OCI-LY3 (cell line): ENCODE measurements around the gene BRINP3.

Experiments used
- H2AFZ ChIP-seq: fragments of 200-600, 300-600 bp; shearing (Covaris generic); 2 replicates; pipeline ENCODE4 v1.6.0; 2014; ENCODE audit warnings: antibody characterized with exemption, low read depth, low read length
- H3K27ac ChIP-seq: fragments of 200-600, 300-600 bp; sonication (generic); 2 replicates; pipeline ENCODE4 v1.5.1; 2014; ENCODE audit warnings: mild to moderate bottlenecking, low read length, moderate library complexity, mixed read lengths
- H3K27me3 ChIP-seq: fragments of 200-600, 300-600 bp; sonication (generic); 2 replicates; pipeline ENCODE4 v1.6.1; 2014; ENCODE audit warnings: low read depth, low read length, mixed read lengths
- H3K36me3 ChIP-seq: fragments of 200-600, 300-600 bp; sonication (generic); replicated peaks from 2 replicates; pipeline ENCODE3; 2014; ENCODE audit warnings: low read depth, low read length, mixed read lengths
- H3K4me1 ChIP-seq: fragments of 300-600, 200-600 bp; sonication (generic); 2 replicates; pipeline ENCODE4 v1.6.1; 2014; ENCODE audit warnings: low read length, mixed read lengths
- H3K4me2 ChIP-seq: fragments of 200-600, 300-600 bp; sonication (generic); 2 replicates; pipeline ENCODE4 v1.6.1; 2014; ENCODE audit warnings: low read length, mixed read lengths
- H3K4me3 ChIP-seq: fragments of 300-600, 200-600 bp; sonication (generic); 2 replicates; pipeline ENCODE4 v1.5.1; 2014; ENCODE audit warnings: antibody characterized with exemption, mild to moderate bottlenecking, low read length, moderate library complexity
- H3K79me2 ChIP-seq: fragments of 300-600, 200-600 bp; shearing (Covaris generic); 2 replicates; pipeline ENCODE4 v1.6.1; 2014; ENCODE audit warnings: mild to moderate bottlenecking, low read length, mixed read lengths
- H3K9ac ChIP-seq: fragments of 300-600, 200-600 bp; shearing (Covaris generic); 2 replicates; pipeline ENCODE4 v1.6.0; 2014; ENCODE audit warnings: mild to moderate bottlenecking, low read length, moderate library complexity
- H3K9me3 ChIP-seq: fragments of 200-600, 300-600 bp; shearing (Covaris generic); 2 replicates; pipeline ENCODE4 v1.6.1; 2014; ENCODE audit warnings: low read length, mixed read lengths; ENCODE audit not compliant: insufficient read depth
- H4K20me1 ChIP-seq: fragments of 200-600, 300-600 bp; sonication (generic); 2 replicates; pipeline ENCODE4 v1.6.1; 2016; ENCODE audit warnings: low read length, mixed read lengths; ENCODE audit not compliant: insufficient read depth
- EZH2phosphoT487 ChIP-seq: fragments of 200-600 bp; shearing (Covaris generic); IDR thresholded peaks from 2 replicates; pipeline ENCODE4 v1.6.1; 2018; ENCODE audit warnings: antibody characterized with exemption, mixed run types, low read depth
- TF ChIP-seq, protein P1 (sequence below): fragments of 200-600, 300-600 bp; sonication (generic); IDR thresholded peaks from 2 replicates; pipeline ENCODE4 v1.5.1; 2014; ENCODE audit warnings: antibody characterized with exemption, low read length, low read depth

BRINP3 gene

DNA sequence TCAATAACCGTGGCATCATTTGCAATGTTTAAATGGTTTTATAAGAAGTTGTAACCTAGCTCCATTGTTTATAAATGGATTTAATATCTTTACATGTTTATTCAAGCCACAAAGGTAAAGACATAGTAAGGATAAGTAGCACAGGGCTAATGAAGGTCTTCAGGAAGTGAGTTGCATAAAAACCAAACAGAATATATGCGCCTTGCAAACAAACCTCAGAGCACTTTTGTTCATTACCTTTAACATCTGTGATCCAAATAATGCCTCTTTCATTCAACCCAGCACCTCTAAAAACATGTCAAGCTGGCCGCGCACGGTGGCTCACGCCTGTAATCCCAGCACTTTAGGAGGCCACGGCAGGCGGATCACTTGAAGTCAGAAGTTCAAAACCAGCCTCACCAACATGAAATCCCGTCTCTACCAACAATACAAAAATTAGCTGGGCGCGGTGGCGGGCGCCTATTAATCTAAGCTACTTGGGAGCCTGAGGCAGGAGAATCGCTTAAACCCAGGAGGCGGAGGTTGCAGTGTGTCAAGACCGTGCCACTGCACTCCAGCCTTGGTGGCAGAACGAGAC, 25.3 kb downstream of the BRINP3 start:
- Histone ChIP-seq H3K27ac (no peak overlapping the region), H2AFZ (no peak overlapping the region), H3K4me1 (no peaks in the 10 kb centered on the region), H4K20me1 (no peaks in the 10 kb centered on the region), H3K36me3 (no peaks in the 10 kb centered on the region), H3K27me3 (no peaks in the 10 kb centered on the region), H3K9ac (no peak overlapping the region), H3K79me2 (no peaks in the 10 kb centered on the region), H3K9me3 (no peaks in the 10 kb centered on the region), H3K4me3 (no peak overlapping the region), H3K4me2 (no peak overlapping the region)
- TF ChIP-seq, protein P1, sequence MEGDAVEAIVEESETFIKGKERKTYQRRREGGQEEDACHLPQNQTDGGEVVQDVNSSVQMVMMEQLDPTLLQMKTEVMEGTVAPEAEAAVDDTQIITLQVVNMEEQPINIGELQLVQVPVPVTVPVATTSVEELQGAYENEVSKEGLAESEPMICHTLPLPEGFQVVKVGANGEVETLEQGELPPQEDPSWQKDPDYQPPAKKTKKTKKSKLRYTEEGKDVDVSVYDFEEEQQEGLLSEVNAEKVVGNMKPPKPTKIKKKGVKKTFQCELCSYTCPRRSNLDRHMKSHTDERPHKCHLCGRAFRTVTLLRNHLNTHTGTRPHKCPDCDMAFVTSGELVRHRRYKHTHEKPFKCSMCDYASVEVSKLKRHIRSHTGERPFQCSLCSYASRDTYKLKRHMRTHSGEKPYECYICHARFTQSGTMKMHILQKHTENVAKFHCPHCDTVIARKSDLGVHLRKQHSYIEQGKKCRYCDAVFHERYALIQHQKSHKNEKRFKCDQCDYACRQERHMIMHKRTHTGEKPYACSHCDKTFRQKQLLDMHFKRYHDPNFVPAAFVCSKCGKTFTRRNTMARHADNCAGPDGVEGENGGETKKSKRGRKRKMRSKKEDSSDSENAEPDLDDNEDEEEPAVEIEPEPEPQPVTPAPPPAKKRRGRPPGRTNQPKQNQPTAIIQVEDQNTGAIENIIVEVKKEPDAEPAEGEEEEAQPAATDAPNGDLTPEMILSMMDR: no peak
- TF ChIP-seq EZH2phosphoT487: no peak

DNA sequence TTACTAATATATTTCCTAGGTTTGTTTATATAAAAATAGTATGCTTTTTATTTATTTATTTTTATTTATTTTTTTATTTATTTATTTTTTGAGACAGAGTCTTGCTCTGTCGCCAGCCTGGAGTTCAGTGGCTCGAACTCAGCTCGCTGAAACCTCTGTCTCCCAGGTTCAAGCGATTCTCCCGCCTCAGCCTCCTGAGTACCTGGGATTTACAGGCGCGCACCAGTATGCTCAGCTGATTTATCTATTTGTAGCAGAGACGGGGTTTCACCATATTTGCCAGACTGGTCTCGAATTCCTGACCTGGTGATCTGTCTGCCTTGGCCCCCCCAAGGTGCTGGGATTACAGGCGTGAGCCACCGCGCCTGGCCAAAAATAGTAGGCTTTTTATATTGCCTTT, 33.2 kb downstream of the BRINP3 start:
- no peaks in the 10 kb centered on the region for H3K27me3 ChIP-seq
- H2AFZ ChIP-seq: no peak overlapping the region
- H3K27ac ChIP-seq: no peak overlapping the region
- no peaks in the 10 kb centered on the region for H3K4me1 ChIP-seq
- H3K4me3 ChIP-seq: no peak overlapping the region
- TF ChIP-seq, protein P1: no peak
- no peak for TF ChIP-seq EZH2phosphoT487
- no peaks in the 10 kb centered on the region for H3K9me3 ChIP-seq
- no peak overlapping the region for H3K4me2 ChIP-seq
- H3K36me3 ChIP-seq: no peaks in the 10 kb centered on the region
- no peak overlapping the region for H3K9ac ChIP-seq
- no peaks in the 10 kb centered on the region for H4K20me1 ChIP-seq
- no peaks in the 10 kb centered on the region for H3K79me2 ChIP-seq

DNA sequence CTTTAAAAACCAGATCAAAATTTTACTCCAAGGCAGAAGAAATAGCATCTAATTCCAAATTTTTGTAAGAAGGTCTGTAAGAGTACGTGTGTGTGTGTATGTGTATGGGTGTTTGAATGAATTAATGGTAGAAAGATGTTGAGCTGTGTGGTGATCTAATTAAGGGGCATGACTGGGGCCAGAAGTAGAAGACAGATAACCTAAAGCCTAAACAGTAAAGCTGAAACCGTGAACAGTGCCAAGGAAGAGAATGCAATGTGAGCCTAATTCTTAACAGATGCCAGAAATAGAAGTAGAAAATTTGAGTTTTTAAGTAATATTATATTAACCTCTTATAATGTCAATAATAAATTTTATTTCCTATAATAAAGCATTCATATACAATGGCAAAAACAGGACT, 38.2 kb downstream of the BRINP3 start:
- no peaks in the 10 kb centered on the region for H3K79me2 ChIP-seq
- H3K27ac ChIP-seq: no peak overlapping the region
- no peaks in the 10 kb centered on the region for H3K9me3 ChIP-seq
- no peaks in the 10 kb centered on the region for H3K36me3 ChIP-seq
- H3K4me3 ChIP-seq: no peak overlapping the region
- no peak overlapping the region for H2AFZ ChIP-seq
- H3K4me2 ChIP-seq: no peak overlapping the region
- no peaks in the 10 kb centered on the region for H3K27me3 ChIP-seq
- no peaks in the 10 kb centered on the region for H4K20me1 ChIP-seq
- TF ChIP-seq EZH2phosphoT487: no peak
- TF ChIP-seq, protein P1: no peak
- no peaks in the 10 kb centered on the region for H3K4me1 ChIP-seq
- no peak overlapping the region for H3K9ac ChIP-seq

DNA sequence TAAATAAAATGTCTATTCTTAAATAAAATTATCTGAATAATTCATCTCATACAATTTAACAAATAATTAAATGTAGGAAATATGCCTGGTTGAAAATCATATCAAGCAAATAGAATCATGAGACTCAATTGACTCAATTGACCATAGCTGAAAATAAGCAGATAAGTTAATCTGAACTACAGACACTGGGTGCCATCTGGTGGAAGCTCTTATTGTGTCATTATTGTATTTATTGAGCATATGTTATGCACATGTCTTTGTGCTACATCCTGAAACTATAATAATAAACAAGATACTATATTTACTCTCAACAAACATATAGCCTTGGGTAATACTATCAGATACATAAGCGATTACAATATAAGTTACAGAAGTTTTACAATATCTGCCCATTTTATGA, 41.0 kb downstream of the BRINP3 start:
- Histone ChIP-seq H3K4me3 (no peak overlapping the region), H3K27me3 (no peaks in the 10 kb centered on the region), H3K9me3 (no peaks in the 10 kb centered on the region), H3K4me2 (no peak overlapping the region), H3K9ac (no peak overlapping the region), H3K79me2 (no peaks in the 10 kb centered on the region), H3K27ac (no peak overlapping the region), H2AFZ (no peak overlapping the region), H3K36me3 (no peaks in the 10 kb centered on the region), H3K4me1 (no peaks in the 10 kb centered on the region), H4K20me1 (no peaks in the 10 kb centered on the region)
- TF ChIP-seq, protein P1: peak; percentile 76
- no peak for TF ChIP-seq EZH2phosphoT487
